Muscle layer of colon (tissue), 2 donors: ENCODE data around the gene RPA1.

ENCODE experiments used
- H3K27ac ChIP-seq: one replicate; pipeline ENCODE4 v1.7.0; 2013; ENCODE audit warnings: low read depth, mild to moderate bottlenecking, low read length, moderate library complexity
- H3K27me3 ChIP-seq, 2 donors: one replicate each; pipeline ENCODE4 v1.7.0; 2013; ENCODE audit warnings: low read length in 2 of 2, mild to moderate bottlenecking in 2 of 2; ENCODE audit not compliant: insufficient read depth in 2 of 2, control insufficient read depth in 1 of 2
- H3K36me3 ChIP-seq: one replicate; pipeline ENCODE4 v1.7.0; 2013; ENCODE audit warnings: mild to moderate bottlenecking, low read length; ENCODE audit not compliant: insufficient read depth
- H3K4me1 ChIP-seq: one replicate; pipeline ENCODE4 v1.7.0; 2013; ENCODE audit warnings: mild to moderate bottlenecking, low read length; ENCODE audit not compliant: insufficient read depth
- H3K4me3 ChIP-seq, 2 donors: one replicate each; pipeline ENCODE4 v1.7.0; 2013; ENCODE audit warnings: low read length in 2 of 2, low read depth in 1 of 2, mild to moderate bottlenecking in 1 of 2, moderate library complexity in 1 of 2
- H3K9ac ChIP-seq: one replicate; pipeline ENCODE4 v1.7.0; 2013; ENCODE audit warnings: low read length
- H3K9me3 ChIP-seq: one replicate; pipeline ENCODE4 v1.7.0; 2013; ENCODE audit warnings: mild to moderate bottlenecking, low read length
- donor health status: abdominal sarcoma.
- donor health status: Adenocarcinoma of cecum.

The RPA1 gene

GRCh38 chr17:1904273-1905182 is 74.7 kb downstream of the RPA1 start:
- Histone ChIP-seq H3K4me3 (no peak overlapping the region), H3K9me3 (no peaks in the 10 kb centered on the region), H3K27me3 (peaks cover 39 to 40% of the 10 kb centered on the region in 2 donors), H3K4me1 (peaks cover 13% of the 10 kb centered on the region), H3K9ac (no peak overlapping the region), H3K36me3 (no peaks in the 10 kb centered on the region), H3K27ac (no peak overlapping the region)

GRCh38 chr17:1905190-1905913 is 75.5 kb downstream of the RPA1 start:
- Histone ChIP-seq H3K27me3 (peaks cover 40 to 46% of the 10 kb centered on the region in 2 donors), H3K27ac (no peak overlapping the region)

DNA sequence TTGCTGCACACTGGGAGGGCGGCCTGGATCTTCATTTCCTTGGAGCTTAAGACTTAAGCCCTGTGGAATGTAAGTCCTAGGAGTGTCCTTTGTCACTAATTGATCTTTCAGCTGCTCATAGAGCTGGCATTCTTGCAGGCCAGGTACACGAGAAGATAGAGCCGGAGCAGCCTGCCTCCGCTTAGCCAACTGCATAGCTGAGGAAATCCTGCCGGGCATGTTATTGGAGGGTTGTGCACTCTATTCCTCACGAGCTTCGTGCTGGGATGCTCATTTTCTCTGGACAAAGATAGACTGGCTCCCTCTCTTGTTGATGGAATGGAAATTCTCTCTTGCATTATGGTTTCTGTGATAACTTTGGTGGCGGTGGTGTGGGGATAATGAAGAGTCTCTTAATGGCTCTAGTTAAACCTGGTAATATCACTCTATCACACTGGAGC is 76.9 kb downstream of the RPA1 start:
- Histone ChIP-seq H3K27me3 (peaks cover 40 to 51% of the 10 kb centered on the region in 2 donors), H3K27ac (no peak overlapping the region), H3K9me3 (no peaks in the 10 kb centered on the region), H3K36me3 (no peaks in the 10 kb centered on the region), H3K4me1 (peaks cover 13% of the 10 kb centered on the region), H3K9ac (no peak overlapping the region), H3K4me3 (no peak overlapping the region)

More at GRCh38 chr17:1905190-1905913, 75.5 kb downstream of the RPA1 start:
- H3K4me1 ChIP-seq = peaks cover 13% of the 10 kb centered on the region
- no peak overlapping the region for H3K4me3 ChIP-seq
- no peak overlapping the region for H3K9ac ChIP-seq
- H3K36me3 ChIP-seq = no peaks in the 10 kb centered on the region
- no peaks in the 10 kb centered on the region for H3K9me3 ChIP-seq

GRCh38 chr17:1907216-1907631 is 77.4 kb downstream of the RPA1 start:
- no peak overlapping the region for H3K9ac ChIP-seq
- H3K4me1 ChIP-seq = peaks cover 13% of the 10 kb centered on the region
- H3K27ac ChIP-seq = no peak overlapping the region
- H3K9me3 ChIP-seq = no peaks in the 10 kb centered on the region
- H3K4me3 ChIP-seq = no peak overlapping the region
- peaks cover 40 to 56% of the 10 kb centered on the region in 2 donors for H3K27me3 ChIP-seq
- H3K36me3 ChIP-seq = no peaks in the 10 kb centered on the region

DNA sequence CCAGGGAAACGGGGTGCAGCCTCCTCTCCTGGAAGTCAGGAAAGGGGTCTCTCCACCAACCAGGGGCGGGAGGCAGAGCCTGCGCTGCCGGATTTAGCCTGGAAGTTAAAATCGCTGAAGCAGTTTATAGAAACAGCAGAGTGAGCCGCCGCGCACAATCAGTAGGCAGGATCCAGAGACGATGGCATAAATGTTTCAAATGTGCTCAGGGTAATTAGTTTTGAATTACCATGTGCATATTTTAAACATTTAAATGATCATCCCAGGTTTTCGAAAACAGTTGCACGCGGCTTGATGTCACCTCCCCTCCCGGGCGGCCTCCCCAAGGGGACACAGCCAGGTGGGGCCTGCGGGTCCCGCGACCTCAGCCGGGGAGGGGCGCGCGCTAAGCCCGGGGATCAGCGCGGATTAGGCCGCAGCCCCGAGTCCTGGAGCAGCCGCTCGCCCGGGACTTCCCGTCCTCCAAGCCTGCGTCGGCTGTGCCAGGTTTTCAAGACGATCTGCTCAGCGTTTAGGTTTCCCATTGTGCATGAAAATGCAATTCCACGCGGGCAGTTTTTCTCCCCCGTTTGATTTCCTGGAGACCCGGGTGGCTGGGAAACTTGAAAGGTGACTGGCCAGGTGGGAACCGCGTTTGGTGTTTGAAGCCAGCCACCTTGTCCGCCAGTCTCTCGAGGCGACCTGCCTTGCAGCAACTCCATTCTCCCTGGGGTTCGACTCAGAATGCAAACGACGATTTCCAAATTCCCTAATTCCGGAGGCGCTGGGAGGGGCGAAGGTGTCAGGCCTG is 78.3 kb downstream of the RPA1 start:
- Histone ChIP-seq H3K4me3 (peak overlapping the region; percentile 29 to 38), H3K4me1 (peaks cover 13% of the 10 kb centered on the region), H3K27me3 (peaks cover 40 to 61% of the 10 kb centered on the region in 2 donors), H3K27ac (no peak overlapping the region), H3K9ac (no peak overlapping the region), H3K9me3 (no peaks in the 10 kb centered on the region), H3K36me3 (no peaks in the 10 kb centered on the region)

- no peak overlapping the region for H3K27ac ChIP-seq
- no peaks in the 10 kb centered on the region for H3K9me3 ChIP-seq
- peak overlapping the region; percentile 29 to 38 for H3K4me3 ChIP-seq
- H3K9ac ChIP-seq = no peak overlapping the region
- H3K4me1 ChIP-seq = peaks cover 13% of the 10 kb centered on the region
- no peaks in the 10 kb centered on the region for H3K36me3 ChIP-seq
- H3K27me3 ChIP-seq = peaks cover 40 to 61% of the 10 kb centered on the region in 2 donors
These were observed 79.0 kb downstream of the RPA1 start for GRCh38 chr17:1908699-1909309.

DNA sequence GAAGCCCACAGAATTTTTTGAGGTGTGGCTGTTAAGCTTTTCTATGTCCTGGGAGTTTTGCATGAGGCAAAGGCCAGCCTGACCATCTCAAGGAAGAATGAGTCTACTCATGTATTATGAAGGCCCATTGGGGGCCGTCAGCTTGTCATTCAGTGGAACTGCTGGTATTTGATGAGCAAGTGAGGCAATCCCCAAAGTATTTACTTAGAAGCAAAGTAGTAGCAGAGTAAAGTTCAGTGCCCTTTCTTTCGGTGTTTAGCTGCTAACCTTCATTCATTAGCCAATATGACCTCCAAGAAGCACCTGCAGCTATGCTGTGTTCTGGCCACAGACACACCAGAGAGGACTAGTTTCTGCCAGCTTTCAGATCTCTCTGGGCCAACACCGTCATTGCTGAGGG is 80.2 kb downstream of the RPA1 start:
- H3K4me3 ChIP-seq = no peak overlapping the region
- no peaks in the 10 kb centered on the region for H3K36me3 ChIP-seq
- H3K9me3 ChIP-seq = no peaks in the 10 kb centered on the region
- no peak overlapping the region for H3K9ac ChIP-seq
- H3K27ac ChIP-seq = no peak overlapping the region
- peaks cover 38 to 58% of the 10 kb centered on the region in 2 donors for H3K27me3 ChIP-seq
- peaks cover 13% of the 10 kb centered on the region for H3K4me1 ChIP-seq

GRCh38 chr17:1912146-1912545 is 82.3 kb downstream of the RPA1 start:
- Histone ChIP-seq H3K27me3 (peaks cover 20 to 53% of the 10 kb centered on the region in 2 donors), H3K9me3 (no peaks in the 10 kb centered on the region)

GRCh38 chr17:1913702-1914101 is 83.9 kb downstream of the RPA1 start:
- Histone ChIP-seq H3K36me3 (no peaks in the 10 kb centered on the region), H3K9me3 (no peaks in the 10 kb centered on the region), H3K27me3 (peaks cover 4 to 38% of the 10 kb centered on the region in 2 donors), H3K4me3 (no peak overlapping the region), H3K4me1 (peaks cover 3% of the 10 kb centered on the region), H3K27ac (no peak overlapping the region), H3K9ac (no peak overlapping the region)

More at GRCh38 chr17:1912146-1912545, 82.3 kb downstream of the RPA1 start:
- no peak overlapping the region for H3K27ac ChIP-seq
- no peaks in the 10 kb centered on the region for H3K36me3 ChIP-seq
- H3K4me3 ChIP-seq = no peak overlapping the region
- H3K4me1 ChIP-seq = peaks cover 13% of the 10 kb centered on the region
- no peak overlapping the region for H3K9ac ChIP-seq

DNA sequence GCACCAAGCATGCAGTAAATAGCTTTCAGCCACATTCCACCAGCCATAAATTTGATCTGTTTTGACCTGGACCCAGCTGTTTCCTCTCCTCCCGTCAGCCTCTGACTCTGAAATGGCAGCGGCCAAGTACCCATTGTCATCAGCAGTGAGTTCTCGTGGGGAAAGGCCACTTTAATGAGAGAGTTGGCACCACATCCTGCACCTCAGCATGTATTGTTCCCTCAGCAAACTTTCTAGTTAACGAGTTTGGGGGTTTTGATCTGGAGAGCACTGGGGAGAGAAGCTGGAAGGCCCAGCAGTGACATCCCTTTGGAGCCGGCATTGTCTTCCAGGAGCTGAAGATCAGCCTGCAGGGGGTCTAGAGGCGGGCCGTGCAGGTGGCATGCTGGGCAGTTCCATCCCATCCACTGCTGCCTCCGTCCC is 84.9 kb downstream of the RPA1 start:
- Histone ChIP-seq H3K4me1 (no peaks in the 10 kb centered on the region), H3K4me3 (no peak overlapping the region), H3K36me3 (no peaks in the 10 kb centered on the region), H3K27ac (no peak overlapping the region), H3K9ac (no peak overlapping the region), H3K27me3 (peaks cover 0 to 32% of the 10 kb centered on the region in 2 donors), H3K9me3 (no peaks in the 10 kb centered on the region)
